KOPT-K1 (cell line): ENCODE results near the gene TBC1D5.
"Not testable (repeated sequence)": the region's sequence is repeated elsewhere in the genome, so short reads cannot be mapped to it uniquely, and the experiment has no call there.

Experiments used
- H3K27ac ChIP-seq: fragments of 200-600 bp; sonication (generic); 2 replicates; pipeline ENCODE4 v1.5.1; 2016; ENCODE audit warnings: antibody characterized with exemption, mild to moderate bottlenecking, low read depth, low read length; ENCODE audit not compliant: poor library complexity, severe bottlenecking
- H3K36me3 ChIP-seq: fragments of 200-600 bp; sonication (generic); 2 replicates; pipeline ENCODE4 v1.5.1; 2017; ENCODE audit warnings: antibody characterized with exemption, mild to moderate bottlenecking, low read length, moderate library complexity; ENCODE audit not compliant: insufficient read depth
- H3K9me3 ChIP-seq: fragments of 200-600 bp; sonication (generic); 2 replicates; pipeline ENCODE4 v1.5.1; 2017; ENCODE audit warnings: antibody characterized with exemption, low read length, mild to moderate bottlenecking; ENCODE audit not compliant: insufficient read depth, poor library complexity, severe bottlenecking

Gene TBC1D5

GRCh38 chr3:17631609-17632008 lies 110.8 kb downstream of the TBC1D5 start:
- Histone ChIP-seq H3K27ac (no peak overlapping the region), H3K36me3 (no peaks in the 10 kb centered on the region), H3K9me3 (no peaks in the 10 kb centered on the region)

- H3K9me3 ChIP-seq = no peaks in the 10 kb centered on the region
- H3K36me3 ChIP-seq = no peaks in the 10 kb centered on the region
- H3K27ac ChIP-seq = no peak overlapping the region
These were observed 113.0 kb downstream of the TBC1D5 start for GRCh38 chr3:17629400-17629799.

GRCh38 chr3:17626395-17626794 lies 116.0 kb downstream of the TBC1D5 start:
- Histone ChIP-seq H3K9me3 (no peaks in the 10 kb centered on the region), H3K27ac (no peak overlapping the region), H3K36me3 (0 out of 2 replicates have a peak, but pooled peaks cover 19% of the 10 kb centered on the region)

GRCh38 chr3:17625133-17625532 lies 117.3 kb downstream of the TBC1D5 start:
- H3K36me3 ChIP-seq = peaks cover 25% of the 10 kb centered on the region; the same call in 1 of the 2 replicates
- H3K27ac ChIP-seq = no peak overlapping the region

GRCh38 chr3:17623464-17623863 lies 119.0 kb downstream of the TBC1D5 start:
- Histone ChIP-seq H3K27ac (no peak overlapping the region), H3K36me3 (peaks cover 33% of the 10 kb centered on the region), H3K9me3 (peaks cover 2% of the 10 kb centered on the region)

More at GRCh38 chr3:17625133-17625532, 117.3 kb downstream of the TBC1D5 start:
- H3K9me3 ChIP-seq = no peaks in the 10 kb centered on the region

DNA sequence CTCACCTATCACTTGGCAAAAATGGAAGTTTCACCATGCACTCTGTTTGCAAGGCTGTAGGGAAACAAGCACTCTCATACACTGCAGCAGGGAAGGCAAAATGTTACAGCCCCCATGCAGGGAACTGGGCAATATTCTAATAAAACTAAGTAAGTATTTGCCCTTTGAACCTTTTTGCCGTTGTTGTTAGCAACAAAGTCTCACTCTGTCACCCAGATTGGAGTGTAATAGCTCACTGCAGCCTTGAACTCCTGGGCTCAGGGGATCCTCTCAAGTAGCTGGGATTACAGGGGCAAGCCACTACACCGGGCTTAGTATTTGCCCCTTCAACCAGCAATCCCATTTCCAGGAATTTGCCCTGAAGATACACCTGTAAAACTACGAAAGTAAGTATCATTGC lies 122.5 kb downstream of the TBC1D5 start:
- peaks cover 6% of the 10 kb centered on the region for H3K9me3 ChIP-seq
- H3K36me3 ChIP-seq = peaks cover 37% of the 10 kb centered on the region
- H3K27ac ChIP-seq = no peak overlapping the region

GRCh38 chr3:17613017-17613416 lies 129.4 kb downstream of the TBC1D5 start:
- H3K9me3 ChIP-seq, H3K36me3 ChIP-seq, H3K27ac ChIP-seq: not testable (repeated sequence)

DNA sequence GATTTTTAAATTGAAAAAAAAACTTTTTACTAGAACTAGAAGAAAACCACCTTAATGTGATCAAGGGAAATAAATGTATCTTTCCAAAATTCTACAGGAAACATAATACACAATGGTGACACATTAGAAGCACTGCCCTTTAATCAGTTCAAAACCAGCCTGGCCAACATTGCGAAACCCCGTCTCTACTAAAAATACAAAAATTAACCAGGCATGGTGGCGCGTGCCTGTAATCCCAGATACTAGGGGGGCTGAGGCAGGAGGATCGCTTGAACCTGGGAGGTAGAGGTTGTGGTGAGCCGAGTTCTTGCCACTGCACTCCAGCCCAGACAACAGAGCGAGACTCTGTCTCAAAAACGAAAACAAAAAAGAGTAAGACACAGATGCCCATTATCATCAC lies 134.5 kb downstream of the TBC1D5 start:
- H3K27ac ChIP-seq = no peak overlapping the region
- no peaks in the 10 kb centered on the region for H3K36me3 ChIP-seq
- H3K9me3 ChIP-seq = peaks cover 11% of the 10 kb centered on the region

DNA sequence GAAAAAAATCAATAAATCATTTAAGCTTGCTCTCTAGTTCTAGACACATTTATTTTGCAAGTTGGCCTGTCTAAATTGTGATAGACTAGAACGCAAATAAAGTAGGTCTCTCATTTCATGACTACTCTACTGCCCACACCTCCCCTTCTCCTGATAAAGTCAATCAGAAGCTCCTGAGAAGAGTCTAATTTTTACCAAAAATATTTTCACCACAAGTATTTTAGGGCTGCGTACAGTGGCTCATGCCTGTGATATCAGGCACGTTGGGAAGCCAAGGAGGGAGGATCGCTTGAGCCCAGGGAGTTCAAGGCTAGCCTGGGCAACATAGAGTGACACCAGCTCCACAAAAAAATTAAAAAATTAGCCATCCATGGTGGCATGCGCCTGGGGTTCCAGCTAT lies 136.5 kb downstream of the TBC1D5 start:
- H3K9me3 ChIP-seq = peaks cover 13% of the 10 kb centered on the region
- no peaks in the 10 kb centered on the region for H3K36me3 ChIP-seq
- H3K27ac ChIP-seq = no peak overlapping the region

DNA sequence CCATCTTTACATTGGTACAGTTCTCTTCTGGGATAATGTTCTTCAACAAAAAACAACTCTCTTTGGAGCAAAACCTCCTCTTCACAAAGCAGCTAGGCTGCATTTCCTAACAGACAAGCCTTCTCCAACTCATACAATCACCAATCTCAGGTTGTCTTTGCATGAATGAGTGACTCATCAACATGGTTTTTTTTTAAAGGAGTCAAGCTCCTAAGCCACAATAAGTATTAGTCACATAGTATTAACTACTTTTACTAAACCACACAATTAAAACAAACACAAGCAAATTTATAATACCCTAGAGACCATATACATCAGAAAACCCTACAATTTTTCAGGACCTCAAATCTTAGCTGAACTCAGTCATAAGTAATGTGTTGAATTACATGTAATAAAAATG lies 137.4 kb downstream of the TBC1D5 start:
- Histone ChIP-seq H3K9me3 (peaks cover 13% of the 10 kb centered on the region), H3K36me3 (no peaks in the 10 kb centered on the region), H3K27ac (no peak overlapping the region)

DNA sequence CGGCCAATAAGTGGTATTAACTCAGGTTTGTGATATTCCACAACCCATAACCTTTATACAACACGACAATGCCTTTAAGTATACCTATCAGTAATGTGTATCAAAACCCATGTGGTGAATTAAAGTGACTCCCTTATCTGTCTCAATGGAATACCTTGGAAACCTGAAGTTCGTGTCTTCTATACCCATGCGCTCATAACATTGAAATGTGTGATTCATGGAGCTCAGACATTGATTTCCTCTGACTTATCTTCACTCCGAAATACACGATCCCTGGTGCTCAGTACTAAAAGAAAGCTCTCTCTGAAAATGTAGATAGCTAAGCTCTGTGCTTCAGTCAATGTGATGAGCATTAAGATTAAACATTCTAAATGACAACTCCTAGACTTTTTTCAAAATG lies 140.3 kb downstream of the TBC1D5 start:
- Histone ChIP-seq H3K27ac (no peak overlapping the region), H3K36me3 (no peaks in the 10 kb centered on the region), H3K9me3 (peaks cover 17% of the 10 kb centered on the region)

DNA sequence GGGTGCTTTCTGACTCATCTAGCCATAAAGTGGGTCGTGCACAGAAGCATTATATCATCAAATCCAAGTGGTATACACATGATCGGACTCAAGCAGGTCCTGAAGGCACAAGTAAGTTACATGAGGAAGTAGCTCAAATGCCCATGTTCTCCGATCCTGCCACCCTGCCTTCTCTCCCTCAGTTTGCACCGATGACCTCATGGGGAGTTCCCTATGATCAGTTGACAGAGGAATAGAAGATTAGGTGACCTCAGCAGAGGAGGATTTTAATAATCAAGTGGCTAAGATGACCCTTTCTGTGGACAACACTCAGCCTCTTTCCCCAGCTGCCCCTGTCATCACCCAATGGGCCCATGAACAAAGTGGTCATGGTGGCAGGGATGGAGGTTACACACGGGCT lies 149.5 kb downstream of the TBC1D5 start:
- no peak overlapping the region for H3K27ac ChIP-seq
- peaks cover 42% of the 10 kb centered on the region for H3K9me3 ChIP-seq
- peaks cover 17% of the 10 kb centered on the region for H3K36me3 ChIP-seq

- peaks cover 17% of the 10 kb centered on the region for H3K36me3 ChIP-seq
- H3K27ac ChIP-seq = no peak overlapping the region
- peaks cover 42% of the 10 kb centered on the region for H3K9me3 ChIP-seq
These were observed 152.0 kb downstream of the TBC1D5 start for GRCh38 chr3:17590465-17590864.

- Histone ChIP-seq H3K36me3 (peaks cover 17% of the 10 kb centered on the region), H3K27ac (no peak overlapping the region), H3K9me3 (peaks cover 41% of the 10 kb centered on the region)
These were observed 152.5 kb downstream of the TBC1D5 start for GRCh38 chr3:17589888-17590287.

DNA sequence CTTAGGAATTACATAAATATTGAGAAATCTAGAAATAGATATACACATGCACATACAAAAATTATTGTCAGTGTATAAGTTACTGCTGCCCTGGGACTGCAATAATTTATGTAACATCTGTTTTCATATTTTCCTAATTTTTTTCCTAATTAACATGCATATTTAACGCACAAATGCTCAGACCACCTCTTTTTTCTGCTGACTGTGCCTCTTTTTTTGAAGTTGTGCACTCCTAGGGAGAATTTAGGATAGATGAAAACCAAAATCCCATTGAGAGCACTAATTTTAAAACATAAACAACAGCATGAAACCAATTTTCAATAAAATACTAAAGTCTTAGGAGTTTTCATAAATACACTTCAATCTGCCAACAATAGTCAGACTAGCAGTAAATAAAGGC lies 154.0 kb downstream of the TBC1D5 start:
- H3K36me3 ChIP-seq = peaks cover 17% of the 10 kb centered on the region; the same call in 1 of the 2 replicates
- no peak overlapping the region for H3K27ac ChIP-seq
- H3K9me3 ChIP-seq = peaks cover 37% of the 10 kb centered on the region

GRCh38 chr3:17585394-17586325 lies 156.8 kb downstream of the TBC1D5 start:
- peaks cover 16% of the 10 kb centered on the region for H3K9me3 ChIP-seq
- H3K36me3 ChIP-seq = peaks cover 13% of the 10 kb centered on the region; the same call in 1 of the 2 replicates
- no peak overlapping the region for H3K27ac ChIP-seq
